ENCODE data around the gene TRAPPC14. TPM values are rescaled to one million over a fixed set of nuclear protein-coding genes. Genes with fewer than 3 reads are reported as not detected.
"Not testable (repeated sequence)": the region's sequence is repeated elsewhere in the genome, so short reads cannot be mapped to it uniquely, and the experiment has no call there.

Gene TRAPPC14
- total RNA-seq, 5 donors from 2014 or later (not counting 1 experiment from before 2014, with no cell fraction given), result 52.0 to 97.2 (median 79.0) TPM

GRCh38 chr7:100183090-100183489, 24.6 kb upstream of the TRAPPC14 start:
- CTCF ChIA-PET; H3K4me3 ChIP-seq (ENCODE audit: control insufficient read depth in 1 of 2, extremely low read depth in 1 of 2, low read length in 1 of 2); H3K27me3 Mint-ChIP-seq; H3K9me3 ChIP-seq; ATAC-seq (replicated peaks in 1 of 4); H3K27ac ChIP-seq (ENCODE audit: low read length); H3K36me3 Mint-ChIP-seq; H3K36me3 ChIP-seq (ENCODE audit: control insufficient read depth in 2 of 2, extremely low read depth in 1 of 2, insufficient read depth in 1 of 2, low read length in 1 of 2); DNase-seq; H3K9me3 Mint-ChIP-seq; H3K4me3 Mint-ChIP-seq; H3K27me3 ChIP-seq (replicated peaks in 1 of 2; ENCODE audit: control insufficient read depth in 2 of 2, extremely low read depth in 1 of 2, insufficient read depth in 2 of 2, low read length in 1 of 2): not testable (repeated sequence)
- Mint-ChIP-seq H3K4me1 (peaks cover 31 to 33% (median 32%) of the 10 kb centered on the region in 3 donors), H3K27ac (peak overlapping the region in 1 of 2 donors; percentile 90)
- WGBS (ENCODE audit: insufficient coverage), result 85% methylated on average over 5 of the region's 6 CpGs
- peaks cover 21 to 26% of the 10 kb centered on the region in 2 experiments for H3K4me1 ChIP-seq (ENCODE audit: control insufficient read depth in 1 of 2, extremely low read depth in 1 of 2, insufficient read depth in 2 of 2, low read length in 2 of 2)
- POLR2A ChIA-PET, result interaction anchor here (0.6 kb wide), 2 partner anchors 247 to 261 kb away, joined by 3 read pairs; no protein-coding TSS in a partner anchor

- peak in 3 of 35 experiments; percentile 29 to 57 (median 41) for DNase-seq
- H3K9me3 Mint-ChIP-seq; H3K27me3 ChIP-seq (replicated peaks in 1 of 2; ENCODE audit: control insufficient read depth in 2 of 2, extremely low read depth in 1 of 2, insufficient read depth in 2 of 2, low read length in 1 of 2); CTCF ChIA-PET; H3K9me3 ChIP-seq; H3K4me3 ChIP-seq (ENCODE audit: control insufficient read depth in 1 of 2, extremely low read depth in 1 of 2, low read length in 1 of 2); H3K36me3 ChIP-seq (ENCODE audit: control insufficient read depth in 2 of 2, extremely low read depth in 1 of 2, insufficient read depth in 1 of 2, low read length in 1 of 2); H3K27me3 Mint-ChIP-seq; H3K36me3 Mint-ChIP-seq: not testable (repeated sequence)
- Mint-ChIP-seq H3K27ac (peak overlapping the region; percentile 84 to 90), H3K4me3 (peak overlapping the region in 1 of 3 donors; percentile 59), H3K4me1 (peaks cover 31 to 37% (median 32%) of the 10 kb centered on the region in 3 donors)
- Histone ChIP-seq H3K4me1 (ENCODE audit: control insufficient read depth in 1 of 2, extremely low read depth in 1 of 2, insufficient read depth in 2 of 2, low read length in 2 of 2) (peaks cover 26 to 27% of the 10 kb centered on the region in 2 experiments), H3K27ac (ENCODE audit: low read length) (peak overlapping the region; percentile 23)
- no CpG with 5 or more reads among the region's 6 CpGs for WGBS (ENCODE audit: insufficient coverage)
- ATAC-seq (replicated peaks in 1 of 4), result peak in 1 of 4 experiments; percentile 33
- POLR2A ChIA-PET, result interaction anchor here (0.6 kb wide), 2 partner anchors 248 to 262 kb away, joined by 3 read pairs; no protein-coding TSS in a partner anchor
Measured at GRCh38 chr7:100182616-100183015, 24.1 kb upstream of the TRAPPC14 start.

- H3K27ac ChIP-seq (ENCODE audit: low read length); H3K9me3 ChIP-seq; H3K36me3 ChIP-seq (ENCODE audit: control insufficient read depth in 2 of 2, extremely low read depth in 1 of 2, insufficient read depth in 1 of 2, low read length in 1 of 2); H3K27me3 ChIP-seq (replicated peaks in 1 of 2; ENCODE audit: control insufficient read depth in 2 of 2, extremely low read depth in 1 of 2, insufficient read depth in 2 of 2, low read length in 1 of 2); H3K36me3 Mint-ChIP-seq; CTCF ChIA-PET; DNase-seq; H3K27me3 Mint-ChIP-seq; ATAC-seq (replicated peaks in 1 of 4); H3K9me3 Mint-ChIP-seq; H3K4me3 ChIP-seq (ENCODE audit: control insufficient read depth in 1 of 2, extremely low read depth in 1 of 2, low read length in 1 of 2): not testable (repeated sequence)
- no CpG with 5 or more reads among the region's 3 CpGs for WGBS (ENCODE audit: insufficient coverage)
- POLR2A ChIA-PET, result interaction anchor here in 1 of 2 donors (0.5 to 0.6 kb wide), 2 partner anchors 19 to 139 kb away, joined by 6 read pairs; no protein-coding TSS in a partner anchor
- Mint-ChIP-seq H3K4me1 (peaks cover 49 to 53% (median 50%) of the 10 kb centered on the region in 3 donors), H3K4me3 (peak overlapping the region in 2 of 3 donors; percentile 37 to 59), H3K27ac (peak overlapping the region in 1 of 2 donors; percentile 90)
- peaks cover 30 to 41% of the 10 kb centered on the region in 2 experiments for H3K4me1 ChIP-seq (ENCODE audit: control insufficient read depth in 1 of 2, extremely low read depth in 1 of 2, insufficient read depth in 2 of 2, low read length in 2 of 2)
Measured at GRCh38 chr7:100180084-100180483, 21.6 kb upstream of the TRAPPC14 start.

GRCh38 chr7:100177045-100178001, 18.8 kb upstream of the TRAPPC14 start, which contains the start of the genes GPC2 and STAG3:
GPC2 (minus strand) TSS chr7:100177381; CDS start chr7:100177199, 182 bp downstream.
STAG3 (plus strand) TSS chr7:100177918; CDS start chr7:100180557, 2,639 bp downstream.
- Mint-ChIP-seq H3K27me3 (no peaks in the 10 kb centered on the region), H3K4me3 (peak within 1 kb of the TSS; percentile 75 to 82 (median 76)), H3K36me3 (peaks cover 3% of the 10 kb centered on the region), H3K9me3 (peaks cover 0 to 6% (median 4%) of the 10 kb centered on the region in 3 donors), H3K4me1 (peaks cover 43 to 55% (median 47%) of the 10 kb centered on the region in 3 donors), H3K27ac (peak within 1 kb of the TSS; percentile 74 to 80)
- Histone ChIP-seq H3K27ac (ENCODE audit: low read length) (peak within 1 kb of the TSS; percentile 49), H3K36me3 (ENCODE audit: control insufficient read depth in 2 of 2, extremely low read depth in 1 of 2, insufficient read depth in 1 of 2, low read length in 1 of 2) (no peaks in the 10 kb centered on the region), H3K4me3 (ENCODE audit: control insufficient read depth in 1 of 2, extremely low read depth in 1 of 2, low read length in 1 of 2) (peak within 1 kb of the TSS; percentile 69 to 74), H3K4me1 (ENCODE audit: control insufficient read depth in 1 of 2, extremely low read depth in 1 of 2, insufficient read depth in 2 of 2, low read length in 2 of 2) (peaks cover 25 to 41% of the 10 kb centered on the region in 2 experiments), H3K27me3 (replicated peaks in 1 of 2; ENCODE audit: control insufficient read depth in 2 of 2, extremely low read depth in 1 of 2, insufficient read depth in 2 of 2, low read length in 1 of 2) (peaks cover 0 to 5% of the 10 kb centered on the region in 2 experiments), H3K9me3 (no peaks in the 10 kb centered on the region)
- WGBS (ENCODE audit: insufficient coverage), result 3% methylated on average over 66 of the region's 78 CpGs
- DNase-seq, result peak; percentile 91 to 99 (median 96)
- ChIA-PET CTCF (interaction anchor here in 1 of 2 donors (0.6 to 1.8 kb wide), 5 partner anchors 13 to 77 kb away, joined by 3 to 6 read pairs (median 3); partner anchors contain the start of gene LAMTOR4), POLR2A (interaction anchor here (0.6 to 1.1 kb wide), 4 partner anchors 20 to 253 kb away, joined by 3 read pairs; partner anchors contain the start of gene MBLAC1 (in 1 of the 2))
- ATAC-seq (replicated peaks in 1 of 4), result peak; percentile 87 to 90 (median 88)

GRCh38 chr7:100176096-100177044, 17.8 kb upstream of the TRAPPC14 start:
- Mint-ChIP-seq H3K4me1 (peaks cover 37 to 50% (median 40%) of the 10 kb centered on the region in 3 donors), H3K27me3 (peaks cover 0 to 1% of the 10 kb centered on the region in 2 donors), H3K4me3 (peak overlapping the region; percentile 75 to 82 (median 76)), H3K9me3 (peaks cover 0 to 6% (median 4%) of the 10 kb centered on the region in 3 donors), H3K27ac (peak overlapping the region; percentile 74 to 80), H3K36me3 (peaks cover 3% of the 10 kb centered on the region)
- no peak for DNase-seq
- POLR2A ChIA-PET, result interaction anchor here (0.6 to 1.1 kb wide), 4 partner anchors 19 to 254 kb away, joined by 3 read pairs; partner anchors contain the start of gene MBLAC1 (in 1 of the 2)
- no peaks in the 10 kb centered on the region for H3K9me3 ChIP-seq
- CTCF ChIA-PET, result interaction anchor here in 1 of 2 donors (0.6 to 1.8 kb wide), 2 partner anchors 28 to 76 kb away, joined by 3 to 6 read pairs; partner anchors contain the start of gene LAMTOR4
- H3K27me3 ChIP-seq (replicated peaks in 1 of 2; ENCODE audit: control insufficient read depth in 2 of 2, extremely low read depth in 1 of 2, insufficient read depth in 2 of 2, low read length in 1 of 2), result peaks cover 0 to 9% of the 10 kb centered on the region in 2 experiments
- H3K27ac ChIP-seq (ENCODE audit: low read length), result peak overlapping the region; percentile 18
- peak overlapping the region; percentile 69 to 74 for H3K4me3 ChIP-seq (ENCODE audit: control insufficient read depth in 1 of 2, extremely low read depth in 1 of 2, low read length in 1 of 2)
- H3K4me1 ChIP-seq (ENCODE audit: control insufficient read depth in 1 of 2, extremely low read depth in 1 of 2, insufficient read depth in 2 of 2, low read length in 2 of 2), result peaks cover 19 to 46% of the 10 kb centered on the region in 2 experiments
- 82% methylated on average over 6 of the region's 14 CpGs for WGBS (ENCODE audit: insufficient coverage)
- no peaks in the 10 kb centered on the region for H3K36me3 ChIP-seq (ENCODE audit: control insufficient read depth in 2 of 2, extremely low read depth in 1 of 2, insufficient read depth in 1 of 2, low read length in 1 of 2)
- no peak for ATAC-seq (replicated peaks in 1 of 4)

Measured in T-cell (primary cell).